NCI-H1694 treated with DMSO at 0.1 percent for 48 hours (cell line): Measurements from ENCODE around the gene TMED10.

Experiments used
- DNase-seq: peaks from one replicate; lab custom pipeline; 2025; lab: John Stamatoyannopoulos, UW

TMED10 gene

DNA sequence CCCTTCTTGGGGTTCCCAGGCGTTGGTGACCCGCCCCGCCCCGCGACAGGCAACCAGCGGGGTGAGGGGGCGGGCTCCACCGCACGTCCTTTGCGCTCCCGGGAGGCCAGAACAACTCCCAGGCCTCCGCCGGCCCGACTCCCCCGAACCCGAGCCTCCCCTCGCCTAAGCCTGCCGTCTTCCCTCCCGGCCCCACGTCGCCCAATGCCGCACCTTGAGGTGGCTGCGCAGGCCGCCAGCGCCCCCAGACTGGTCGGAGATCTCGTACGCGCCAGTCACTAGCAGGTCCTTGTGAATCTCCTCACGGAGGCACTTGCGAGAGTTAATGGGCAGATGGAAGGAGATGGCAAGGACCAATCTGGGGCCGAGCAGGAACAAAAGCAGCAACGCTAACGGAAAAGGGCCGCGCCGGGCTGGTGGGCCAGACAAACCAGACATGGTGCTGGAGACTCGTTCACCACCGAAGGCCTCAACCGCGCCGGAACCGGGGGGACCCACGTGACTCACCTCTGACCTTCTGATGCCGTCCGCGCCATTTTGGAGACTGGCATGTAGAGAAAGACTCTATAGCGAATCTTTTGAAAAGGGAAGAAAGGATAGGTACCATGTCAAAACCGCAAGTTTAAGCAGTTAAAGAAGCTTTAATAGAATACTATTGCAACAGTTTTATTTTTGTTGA lies at the start of gene TMED10:
Gene TMED10, minus strand, starts transcription at position 471 of the 679 bp plus-strand sequence. Its CDS starts 33 bp downstream, at position 438.
- no peak for DNase-seq

- no peak for DNase-seq
These were observed 48.1 kb upstream of the TMED10 start for GRCh38 chr14:75224561-75224960.

- no peak for DNase-seq
These were observed 47.3 kb upstream of the TMED10 start for GRCh38 chr14:75223664-75224154.

GRCh38 chr14:75222208-75222701 lies 45.8 kb upstream of the TMED10 start:
- no peak for DNase-seq

DNA sequence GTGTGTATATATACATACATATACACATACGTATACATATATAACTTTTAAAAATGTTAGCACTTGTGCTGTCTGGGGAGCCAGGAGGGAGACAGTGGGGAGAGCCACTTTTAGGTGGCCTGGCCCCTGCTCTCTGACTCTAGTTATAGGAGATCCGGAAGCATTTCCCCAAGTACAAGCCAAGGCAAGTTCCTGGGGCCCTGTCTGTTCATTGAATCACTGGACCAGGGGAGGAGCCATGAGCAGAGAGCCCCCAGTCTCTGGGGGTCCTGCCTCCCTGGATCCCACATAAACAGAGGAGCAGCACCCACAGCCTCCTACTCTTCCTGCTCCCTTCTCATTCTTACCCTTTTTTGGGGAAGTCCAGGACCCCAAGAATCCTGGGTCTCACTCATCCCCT lies 45.4 kb upstream of the TMED10 start:
- no peak for DNase-seq

DNA sequence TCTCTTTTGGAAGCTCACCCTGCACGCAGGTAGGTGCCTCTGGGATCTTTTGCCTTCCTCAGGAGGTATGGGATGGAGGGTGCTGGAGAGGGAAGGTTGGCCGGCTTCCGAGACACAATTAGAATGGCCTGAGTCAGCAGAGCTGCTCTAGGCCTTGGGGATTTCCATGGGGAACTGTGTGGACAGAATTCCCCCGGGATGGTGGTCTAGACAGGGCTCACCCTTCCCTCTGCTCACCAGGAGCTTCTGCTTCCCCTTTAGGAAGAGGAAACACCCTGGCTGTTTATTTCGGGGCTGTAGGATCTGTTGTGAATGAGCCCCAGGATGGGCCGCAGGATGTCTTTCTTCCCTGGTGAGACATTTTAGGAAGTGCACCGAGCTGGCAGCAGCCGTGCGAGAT lies 43.7 kb upstream of the TMED10 start:
- no peak for DNase-seq

- DNase-seq, result no peak
These were observed 41.2 kb upstream of the TMED10 start for GRCh38 chr14:75217508-75218206.

GRCh38 chr14:75216427-75217006 lies 40.1 kb upstream of the TMED10 start:
- DNase-seq, result no peak

GRCh38 chr14:75215520-75215919 lies 39.1 kb upstream of the TMED10 start:
- DNase-seq, result no peak

GRCh38 chr14:75214558-75214957 lies 38.1 kb upstream of the TMED10 start:
- DNase-seq, result no peak

- DNase-seq, result no peak
These were observed 36.8 kb upstream of the TMED10 start for GRCh38 chr14:75213172-75213571.

DNA sequence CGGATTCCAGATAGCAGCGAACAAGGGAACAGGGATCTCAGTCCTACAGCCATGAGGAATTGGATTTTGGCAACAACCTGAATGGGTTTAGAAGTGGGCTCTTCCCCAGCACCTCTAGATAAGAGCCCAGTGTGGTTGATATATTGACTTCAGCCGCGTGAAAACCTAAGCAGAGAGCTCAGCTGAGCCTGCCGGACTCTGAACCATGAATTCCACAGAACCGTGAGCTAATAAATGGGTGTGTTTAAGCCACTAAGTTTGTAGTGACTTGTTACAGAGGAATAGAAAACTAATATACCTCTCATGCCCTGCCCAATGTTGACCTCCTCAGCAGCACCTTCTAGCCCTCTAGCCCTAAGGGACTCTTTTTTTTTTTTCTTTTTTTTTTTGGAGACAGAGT lies 32.4 kb upstream of the TMED10 start:
- no peak for DNase-seq

DNA sequence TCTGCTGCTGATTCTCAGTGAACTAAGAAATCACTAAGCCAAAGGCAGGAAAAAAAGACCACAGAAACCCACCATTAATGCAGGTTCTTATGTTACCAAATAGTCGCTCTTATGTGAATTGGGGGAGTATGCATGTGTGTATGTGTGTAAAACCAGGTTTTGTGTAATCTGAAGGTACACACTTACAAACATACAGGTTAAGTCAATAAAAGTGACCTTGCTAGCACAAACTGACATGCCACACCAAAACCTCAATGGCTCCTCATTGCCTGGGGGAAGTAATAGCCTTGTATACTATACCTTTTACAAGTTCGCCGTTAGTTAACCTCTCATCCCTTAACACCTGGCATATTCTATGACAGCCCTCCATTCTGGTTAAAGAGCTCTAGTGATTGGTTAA lies 29.8 kb upstream of the TMED10 start:
- no peak for DNase-seq

GRCh38 chr14:75205591-75205990 lies 29.2 kb upstream of the TMED10 start:
- DNase-seq, result no peak

DNA sequence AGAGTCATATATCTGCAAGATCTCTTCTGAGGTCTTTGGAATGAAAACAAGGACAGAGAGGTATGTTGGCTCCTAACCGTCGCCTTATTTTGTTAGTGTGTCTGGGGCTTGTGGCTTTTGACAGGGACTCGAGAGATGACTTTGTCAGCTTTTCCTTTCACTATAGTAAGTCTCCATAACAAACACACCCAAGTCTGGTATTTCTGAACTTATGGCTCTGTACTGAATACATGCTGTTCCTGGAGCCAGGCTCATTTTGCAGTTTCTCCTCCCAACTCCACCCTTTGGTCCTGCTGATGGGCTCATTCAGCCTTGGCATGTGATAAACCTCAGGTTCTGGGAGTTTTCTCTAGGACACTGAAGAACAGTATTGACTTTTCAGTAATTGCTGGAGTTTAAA lies 27.7 kb upstream of the TMED10 start:
- DNase-seq, result no peak

GRCh38 chr14:75202657-75203056 lies 26.2 kb upstream of the TMED10 start:
- DNase-seq, result no peak

GRCh38 chr14:75201087-75201486 lies 24.7 kb upstream of the TMED10 start:
- no peak for DNase-seq

DNA sequence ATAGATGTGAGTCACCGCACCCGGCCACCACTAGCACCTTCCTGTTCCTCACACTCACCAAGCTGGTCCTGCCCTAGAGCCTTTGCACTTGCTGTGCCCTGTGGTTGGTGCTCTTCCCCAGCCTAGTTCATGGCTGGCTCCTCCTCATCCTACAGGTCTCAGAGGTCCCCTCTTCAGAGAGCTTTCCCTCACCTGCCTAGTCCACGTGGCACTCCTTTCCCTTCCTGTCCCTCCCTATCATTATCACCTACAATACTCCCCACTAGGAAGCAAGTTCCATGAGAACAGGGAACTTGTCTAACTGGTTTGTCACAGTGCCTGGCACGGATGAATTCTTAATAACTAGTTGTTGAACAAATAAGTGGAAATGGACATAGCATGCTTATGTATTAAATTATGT lies 24.0 kb upstream of the TMED10 start:
- no peak for DNase-seq

- DNase-seq, result peak; percentile 77
These were observed 22.0 kb upstream of the TMED10 start for GRCh38 chr14:75198291-75198933.

DNA sequence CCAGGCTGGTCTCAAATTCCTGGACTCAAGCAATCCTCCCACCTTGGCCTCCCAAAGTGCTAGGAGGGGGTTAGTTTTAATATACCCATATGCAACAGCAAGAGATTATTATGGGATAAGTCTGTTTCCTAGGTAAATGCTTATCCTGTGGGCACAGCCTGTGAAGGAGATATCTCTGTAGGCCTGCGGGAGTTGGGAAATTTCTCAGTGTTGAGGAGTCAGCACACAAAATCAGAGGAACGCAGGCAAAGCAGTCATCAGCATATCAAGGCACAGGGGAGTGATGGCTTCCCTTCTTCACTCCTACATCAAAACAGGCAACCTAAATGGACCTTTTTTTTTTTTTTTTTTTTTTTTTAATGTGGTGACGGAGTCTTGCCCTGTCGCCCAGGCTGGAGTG lies 20.9 kb upstream of the TMED10 start:
- no peak for DNase-seq

GRCh38 chr14:75196468-75196867 lies 20.1 kb upstream of the TMED10 start:
- no peak for DNase-seq

DNA sequence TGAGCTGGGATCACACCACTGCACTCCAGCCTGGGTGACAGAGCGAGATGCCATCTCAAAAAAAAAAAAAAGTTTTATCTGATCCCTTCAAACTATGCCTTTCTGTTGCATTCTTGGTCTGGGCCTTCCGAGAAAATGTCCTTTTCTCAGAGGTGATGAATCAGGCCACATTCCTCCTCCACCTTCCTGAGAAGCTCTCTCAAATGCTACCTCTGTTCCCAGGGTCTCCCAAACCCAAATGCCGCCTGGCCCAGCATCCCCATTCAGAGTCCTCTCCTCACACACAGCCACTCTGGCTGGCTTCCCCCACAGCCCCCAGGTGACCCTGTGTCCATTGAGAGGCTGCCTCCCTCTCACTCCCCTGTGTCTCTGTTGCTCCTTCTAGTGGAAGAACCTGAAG lies 19.7 kb upstream of the TMED10 start:
- no peak for DNase-seq

GRCh38 chr14:75191100-75191499 lies 14.7 kb upstream of the TMED10 start:
- DNase-seq, result no peak
